GM18909 (cell line): ENCODE data around the gene LARGE1.

Experiments
- ATAC-seq: cut with Tn5 transposase; IDR thresholded peaks from one replicate; pipeline ENCODE4 v1.9.1; 2021; ENCODE audit warnings: mild to moderate bottlenecking; ENCODE audit not compliant: unreplicated experiment, poor library complexity

Gene LARGE1

DNA sequence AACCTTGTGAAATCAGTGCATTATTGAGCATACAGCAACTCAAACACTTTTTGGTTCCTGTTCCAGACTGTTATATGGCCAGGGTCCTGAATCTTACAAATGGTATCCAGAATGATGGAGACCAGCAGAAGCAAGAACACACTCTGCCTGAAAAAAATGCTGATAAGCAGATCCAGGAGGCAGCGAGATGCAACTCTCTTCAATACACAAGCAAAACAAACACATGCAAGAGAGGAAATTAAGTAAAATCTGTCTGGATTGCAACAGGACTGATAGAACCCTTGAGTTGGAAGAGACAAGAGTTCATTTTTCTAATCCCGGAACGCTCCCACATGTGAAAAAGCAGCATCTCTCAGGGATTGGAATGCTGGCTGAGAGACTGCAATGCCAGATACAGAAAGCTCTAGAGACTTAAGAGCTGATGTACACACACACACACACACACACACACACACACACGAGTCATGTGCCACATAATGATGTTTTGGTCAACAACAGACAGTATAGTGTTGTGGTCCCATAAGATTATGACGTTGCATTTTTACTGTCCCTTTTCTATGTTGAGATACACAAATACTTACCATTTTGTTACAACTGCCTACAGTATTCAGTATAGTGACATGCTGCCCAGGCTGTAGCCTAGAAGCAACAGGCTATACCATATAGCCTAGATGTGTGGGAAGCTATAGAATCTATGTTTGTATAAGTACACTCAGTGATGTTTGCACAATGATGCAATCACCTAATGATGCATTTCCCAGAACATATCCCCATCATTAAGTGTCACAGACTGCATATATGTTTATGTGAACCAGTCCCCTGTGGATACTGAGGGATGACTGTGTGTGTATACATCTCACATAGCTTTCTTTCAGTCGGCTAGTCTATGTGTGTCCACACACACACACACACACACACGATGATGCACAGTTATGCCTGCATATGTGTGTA lies 406.6 kb downstream of the LARGE1 start:
- ATAC-seq = no peak

DNA sequence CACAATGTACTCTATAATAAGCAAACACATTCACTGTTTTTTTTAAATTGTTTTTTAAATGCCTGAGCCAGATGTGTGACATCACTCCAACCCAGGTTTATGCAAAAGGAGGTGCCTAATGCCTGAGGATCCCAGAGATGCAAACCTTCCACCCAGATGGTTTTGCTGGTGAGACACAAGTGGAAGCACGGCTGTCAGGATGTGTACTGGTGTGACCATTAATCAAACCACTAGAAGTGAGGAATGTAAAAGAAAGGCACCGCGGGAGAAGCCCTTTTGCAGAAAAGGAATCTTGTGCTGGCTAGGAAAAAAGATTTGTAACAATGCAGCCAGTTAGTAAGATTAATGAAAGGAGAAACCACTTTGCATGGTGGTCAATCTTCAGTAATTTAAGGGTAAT lies 407.4 kb downstream of the LARGE1 start:
- ATAC-seq = no peak

DNA sequence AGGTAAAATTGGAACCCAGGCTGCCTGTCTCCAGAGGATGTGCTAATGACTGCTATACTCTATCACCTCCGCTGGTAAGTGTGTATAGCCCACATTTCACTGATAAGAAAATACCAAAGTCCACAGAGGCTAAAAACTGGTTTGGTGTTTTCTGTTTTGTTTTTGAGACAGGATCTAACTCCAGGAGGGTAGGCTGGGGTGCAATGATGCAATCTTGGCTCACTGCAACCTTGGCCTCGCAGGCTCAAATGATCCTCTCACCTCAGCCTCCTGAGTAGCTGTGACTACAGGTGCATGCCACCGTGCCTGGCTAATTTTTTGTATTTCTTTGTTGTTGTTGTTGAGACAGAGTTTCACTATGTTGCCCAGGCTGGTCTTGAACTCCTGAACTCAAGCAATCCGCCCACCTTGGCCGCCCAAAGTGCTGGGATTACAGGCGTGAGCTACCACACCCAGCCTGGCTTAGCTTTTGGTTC lies 409.8 kb downstream of the LARGE1 start:
- ATAC-seq = no peak

DNA sequence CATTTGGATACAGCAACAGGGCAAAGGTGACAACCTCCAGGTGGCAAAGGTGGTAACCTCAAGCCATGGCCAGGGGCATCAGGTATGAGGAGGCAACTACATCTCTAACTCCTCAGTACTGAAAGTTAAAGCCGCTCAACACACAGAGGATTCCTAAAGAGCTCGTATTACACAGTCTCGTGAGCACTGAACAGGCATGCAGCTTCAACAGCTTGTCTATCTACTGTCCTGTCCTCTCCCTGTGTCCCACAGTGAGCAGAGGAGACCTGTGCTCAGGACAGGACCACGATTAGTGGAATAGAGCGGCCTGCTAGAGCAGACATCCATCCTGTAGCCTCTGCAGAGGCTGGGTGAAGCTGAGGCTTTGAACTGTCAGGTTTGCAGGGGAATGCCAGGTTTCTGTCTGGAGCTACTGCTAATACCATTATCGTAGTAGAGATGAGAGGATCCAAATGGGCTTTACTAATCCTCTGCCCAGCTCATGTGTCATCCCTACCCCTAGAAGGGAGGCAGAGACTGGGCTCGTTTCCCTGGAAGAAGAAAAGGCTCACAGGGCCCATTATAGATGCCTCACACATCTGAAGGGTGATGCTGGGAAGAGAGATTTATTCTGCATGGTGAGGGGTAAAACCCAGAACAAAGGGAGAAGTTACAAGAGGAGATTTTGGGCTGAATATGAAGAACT lies 415.2 kb downstream of the LARGE1 start:
- no peak for ATAC-seq

DNA sequence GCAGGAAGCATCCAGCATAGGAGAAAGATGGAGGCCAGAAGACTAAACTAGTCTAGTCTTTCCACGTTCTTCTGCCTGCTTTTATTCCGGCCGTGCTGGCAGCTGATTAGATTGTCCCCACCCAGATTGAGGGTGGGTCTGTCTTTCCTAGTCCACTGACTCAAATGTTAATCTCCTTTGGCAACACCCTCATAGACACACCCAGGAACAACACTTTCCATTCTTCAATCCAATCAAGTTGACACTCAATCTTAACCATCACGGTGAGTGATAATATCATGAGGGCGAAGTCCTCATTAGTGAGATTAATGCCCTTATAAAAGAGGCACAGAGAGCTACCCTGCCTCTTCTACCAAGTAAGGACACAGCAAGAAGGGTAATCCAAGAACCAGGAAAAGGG lies 424.2 kb downstream of the LARGE1 start:
- no peak for ATAC-seq

DNA sequence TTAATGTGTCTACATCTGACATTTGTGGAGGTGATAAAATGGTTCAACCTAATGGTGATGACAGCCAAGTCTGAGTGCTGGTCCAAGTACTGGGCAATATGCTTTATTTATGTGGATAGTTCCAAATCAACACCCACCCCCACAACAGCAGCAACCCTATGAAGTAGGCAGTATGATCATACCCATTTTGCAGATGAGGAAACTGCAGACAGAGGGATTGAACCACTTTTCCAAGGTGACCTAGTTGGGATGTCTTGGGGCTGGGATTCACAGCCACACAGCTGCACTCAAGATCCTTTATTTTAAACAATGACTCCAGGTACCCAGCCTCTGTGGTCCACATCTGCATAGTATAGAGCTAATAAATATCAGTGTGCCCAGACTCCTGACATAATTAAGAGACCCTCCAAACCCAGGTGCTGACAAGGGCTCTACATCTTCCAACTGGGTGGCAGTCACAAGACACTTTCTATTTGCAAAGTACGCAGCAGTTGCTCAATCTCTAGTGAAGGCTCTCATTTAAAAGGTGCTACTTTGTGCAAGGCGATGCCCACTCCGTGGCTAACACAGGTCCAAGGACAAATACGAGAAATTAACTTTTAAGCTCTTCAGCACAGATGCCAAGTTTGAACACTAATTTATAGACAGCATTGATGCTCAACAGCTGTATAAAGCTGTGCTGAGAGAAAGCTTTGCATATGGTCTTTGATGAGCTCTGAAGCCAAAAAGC lies 426.6 kb downstream of the LARGE1 start:
- ATAC-seq = no peak

DNA sequence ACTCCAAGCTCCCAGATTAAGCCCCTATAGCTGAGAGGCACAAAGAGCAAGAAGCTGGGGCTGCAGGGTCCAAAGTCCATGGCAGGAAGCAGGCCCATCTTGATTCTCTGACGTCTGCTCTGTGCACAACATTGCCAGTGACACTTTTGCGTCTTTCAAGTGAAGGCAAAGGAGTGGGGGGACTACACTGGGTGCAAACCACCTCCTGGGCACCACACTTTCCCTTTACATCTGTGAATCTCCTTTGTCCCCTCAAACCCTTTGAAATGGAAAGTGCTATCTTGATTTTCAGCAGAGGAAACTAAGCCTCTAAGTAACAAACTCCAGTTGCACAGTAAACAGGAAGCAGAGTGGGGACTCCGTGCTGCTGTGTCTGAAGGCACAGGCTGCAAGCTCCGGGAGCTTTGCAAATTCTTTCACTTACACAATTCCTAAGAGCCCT lies 428.0 kb downstream of the LARGE1 start:
- no peak for ATAC-seq

DNA sequence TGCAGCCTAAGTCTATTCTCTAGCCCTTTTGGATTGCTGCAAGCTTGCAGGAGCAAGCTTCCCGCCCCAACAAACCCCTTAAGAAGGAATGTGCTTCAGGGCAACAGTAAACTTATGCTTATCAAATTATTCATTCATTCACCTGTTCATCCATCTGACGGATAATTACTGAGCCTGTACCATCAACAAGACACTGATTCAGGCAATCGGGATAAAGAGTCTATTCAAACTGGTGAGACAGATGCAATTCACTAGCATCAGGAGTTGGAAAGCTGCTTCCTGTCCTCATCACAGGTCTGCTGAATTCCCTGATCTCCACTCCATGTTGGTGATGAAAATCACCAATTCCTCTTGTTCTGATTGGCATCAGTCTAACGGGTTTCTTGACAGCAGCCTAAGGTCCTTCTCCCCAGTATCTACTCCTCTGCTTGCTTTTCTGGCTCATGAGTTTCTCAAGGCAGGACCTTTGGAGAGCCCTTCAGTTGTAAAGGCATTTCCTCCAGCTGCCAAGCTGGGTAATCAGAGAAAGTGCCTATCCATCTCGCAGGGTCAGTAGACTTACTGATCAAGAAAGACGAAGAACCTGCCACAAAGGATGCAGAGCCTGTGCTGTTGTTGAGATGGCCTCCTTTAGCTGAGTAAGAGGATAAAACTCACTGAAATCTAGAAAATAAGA lies 433.1 kb downstream of the LARGE1 start:
- ATAC-seq = no peak

DNA sequence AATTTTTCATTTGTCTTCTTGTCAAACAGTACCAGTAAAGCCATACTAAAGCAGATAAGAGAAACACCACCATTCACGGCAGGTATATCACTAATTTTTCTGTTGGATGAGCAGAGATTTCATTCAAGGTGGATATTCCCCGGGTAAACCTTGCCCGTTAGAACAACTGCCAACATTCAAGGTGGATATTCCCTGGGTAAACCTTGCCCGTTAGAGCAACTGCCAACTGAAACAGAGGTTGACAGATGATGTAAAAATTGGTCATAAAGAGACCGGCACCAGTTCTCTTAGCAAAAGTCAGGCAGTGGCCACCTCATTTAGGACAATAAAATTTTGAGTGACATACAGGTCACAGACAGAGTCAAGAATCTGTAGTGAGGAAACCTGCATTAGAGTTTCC lies 438.7 kb downstream of the LARGE1 start:
- ATAC-seq = no peak

DNA sequence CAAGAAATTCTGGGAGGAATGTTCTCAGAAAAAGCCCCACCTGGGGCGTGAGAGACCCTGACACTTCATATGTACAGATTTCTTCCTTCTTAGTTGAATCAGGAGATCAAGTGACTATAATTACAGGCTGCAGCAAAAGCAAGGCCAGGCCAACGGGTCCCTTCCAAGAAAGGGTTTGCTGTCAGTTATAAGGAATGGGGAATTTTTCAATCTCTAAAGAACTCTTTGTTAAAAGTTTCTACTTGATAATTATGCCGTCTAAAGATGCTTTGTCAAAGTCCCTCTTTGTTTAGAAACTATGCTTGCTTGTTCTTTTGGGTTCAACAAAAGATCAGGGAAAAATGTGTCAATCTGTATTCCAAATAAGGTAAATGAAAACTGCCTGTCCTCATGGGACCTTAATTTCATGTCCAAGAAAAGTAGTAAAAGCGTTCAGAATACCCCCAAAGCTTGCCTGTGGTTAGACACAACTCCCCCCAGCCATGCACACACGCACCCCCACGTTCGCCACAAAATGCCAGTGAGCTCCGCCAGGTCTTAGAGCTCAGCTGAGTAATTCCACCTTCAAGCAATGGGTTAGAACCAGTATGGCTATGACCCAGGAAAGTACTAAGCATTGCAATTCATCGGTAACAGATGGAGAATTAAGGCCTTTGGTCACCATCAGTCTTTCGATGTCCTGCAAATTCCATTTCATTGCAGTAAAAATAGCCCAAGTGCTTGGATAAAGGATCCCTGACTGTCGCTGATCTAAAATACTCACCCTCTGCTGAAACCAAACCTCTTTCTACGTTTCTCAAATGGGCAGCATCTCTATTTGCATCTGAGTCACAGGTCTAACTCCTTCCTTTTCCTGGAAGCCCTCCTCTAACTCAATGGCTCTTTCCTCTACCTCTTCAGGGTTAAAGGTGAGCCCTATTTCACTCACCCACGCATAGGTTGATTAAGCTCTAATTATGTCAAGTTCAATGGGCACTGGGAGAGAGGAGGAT lies 442.9 kb downstream of the LARGE1 start:
- no peak for ATAC-seq

DNA sequence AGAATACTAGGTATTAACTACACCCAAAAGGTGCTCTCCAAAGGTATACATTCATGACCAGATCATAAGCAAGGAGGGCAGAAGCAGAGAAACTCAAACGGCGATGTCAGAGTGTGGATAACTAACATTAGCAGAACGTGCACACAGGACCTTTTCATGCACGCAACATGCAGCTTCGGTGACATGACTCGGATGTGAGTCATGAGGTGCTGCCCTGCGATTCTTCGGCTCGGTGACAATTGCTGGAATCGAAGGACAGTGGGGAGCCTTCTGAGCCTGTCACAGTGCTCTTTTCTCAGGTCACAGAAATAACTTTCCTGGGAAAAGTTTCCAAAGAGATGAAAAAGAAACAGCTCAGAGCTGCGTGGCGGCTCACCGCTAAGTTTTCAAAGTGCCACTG lies 443.6 kb downstream of the LARGE1 start:
- ATAC-seq = no peak

DNA sequence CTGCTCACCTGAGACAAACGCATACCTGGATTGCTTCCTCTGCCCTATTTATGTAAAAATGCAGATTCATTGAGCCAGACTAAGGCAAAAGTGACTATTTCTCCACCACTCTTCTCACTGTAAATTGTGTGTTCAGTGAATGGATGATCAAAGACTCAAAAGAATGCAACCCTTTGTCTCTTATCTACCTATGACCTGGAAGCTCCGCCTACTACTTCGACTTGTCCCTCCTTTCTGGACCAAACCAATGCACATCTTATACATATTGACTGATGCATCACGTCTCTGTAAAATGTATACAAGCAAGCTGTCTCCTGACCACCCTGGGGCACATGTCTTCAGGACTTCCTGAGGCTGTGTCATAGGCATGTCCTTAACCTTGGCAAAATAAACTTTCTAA lies 444.1 kb downstream of the LARGE1 start:
- no peak for ATAC-seq

DNA sequence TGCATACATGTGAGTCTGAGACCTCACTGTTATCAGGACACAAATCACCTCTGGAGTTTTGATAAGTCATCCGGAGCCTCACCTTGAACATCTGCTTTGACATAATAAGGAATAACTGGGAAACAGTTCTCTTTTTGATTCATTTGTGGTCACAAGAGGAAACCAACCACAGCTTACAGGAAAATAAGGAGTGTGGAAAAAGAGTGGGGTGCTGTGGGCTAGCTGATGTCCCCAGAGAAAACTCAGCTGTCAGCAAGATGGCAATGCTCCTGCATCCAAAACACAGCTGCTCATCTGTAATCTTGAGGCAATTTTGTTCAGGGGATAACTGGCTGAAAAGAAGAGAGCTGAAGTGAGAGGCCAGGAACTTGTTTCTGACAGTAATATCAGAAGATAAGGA lies 445.7 kb downstream of the LARGE1 start:
- no peak for ATAC-seq

DNA sequence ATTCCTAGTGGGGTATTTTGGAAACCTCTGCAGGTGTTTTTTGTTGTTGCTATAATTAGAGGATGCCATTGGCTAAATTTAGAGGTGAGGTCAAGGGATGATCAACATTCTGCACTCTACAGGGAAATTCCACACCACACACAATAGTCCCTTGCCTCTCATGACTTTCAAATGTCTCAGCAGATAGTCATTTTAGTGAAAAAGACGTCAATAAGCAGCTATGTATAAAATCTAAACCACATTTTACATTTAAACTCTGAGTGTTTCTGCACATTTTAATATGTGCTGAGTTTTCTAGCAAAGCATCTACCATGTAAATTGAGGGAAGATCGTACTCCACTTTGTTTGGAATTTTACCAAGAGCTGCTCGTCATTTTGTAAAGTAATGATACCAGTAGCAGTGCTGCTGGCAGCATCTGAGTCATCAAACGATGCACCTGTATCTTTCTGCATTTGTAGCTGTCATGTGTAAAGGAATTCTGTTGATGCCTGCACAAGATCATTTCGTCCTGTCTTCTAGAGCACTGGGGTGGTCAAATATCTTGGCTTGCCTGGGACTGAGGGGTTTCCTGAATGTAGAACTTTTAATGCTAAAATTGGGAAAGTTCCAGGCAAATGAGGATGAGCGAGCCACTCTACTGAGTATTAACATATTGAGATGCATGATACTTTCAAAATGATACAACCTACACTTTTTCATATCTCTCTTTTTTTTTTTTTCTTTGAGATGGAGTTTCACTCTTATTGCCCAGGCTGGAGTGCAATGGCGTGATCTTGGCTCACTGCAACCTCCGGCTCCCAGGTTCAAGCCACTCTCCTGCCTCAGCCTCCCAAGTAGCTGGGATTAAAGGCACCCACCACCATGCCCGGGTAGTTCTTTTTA lies 447.6 kb downstream of the LARGE1 start:
- peak; percentile 71 for ATAC-seq

DNA sequence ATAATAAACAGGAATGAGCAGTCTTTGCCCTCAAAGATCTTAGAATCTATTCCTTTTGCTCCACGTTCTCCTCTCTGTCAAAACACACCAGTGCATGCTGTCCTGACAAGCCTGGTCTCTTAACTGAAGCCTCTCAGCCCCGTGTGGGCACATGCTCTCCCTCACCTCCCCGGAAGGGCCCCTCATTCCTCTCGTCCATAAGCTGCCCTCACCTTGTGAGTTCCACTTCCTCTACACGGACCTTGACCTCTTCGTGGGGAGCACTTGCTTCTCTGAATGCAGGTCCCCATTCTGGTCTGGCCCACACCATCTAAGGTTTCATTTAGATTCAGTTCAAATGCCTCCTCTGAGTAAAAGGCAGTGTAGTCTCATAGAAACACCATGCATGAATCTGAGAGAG lies 449.8 kb downstream of the LARGE1 start:
- ATAC-seq = no peak

DNA sequence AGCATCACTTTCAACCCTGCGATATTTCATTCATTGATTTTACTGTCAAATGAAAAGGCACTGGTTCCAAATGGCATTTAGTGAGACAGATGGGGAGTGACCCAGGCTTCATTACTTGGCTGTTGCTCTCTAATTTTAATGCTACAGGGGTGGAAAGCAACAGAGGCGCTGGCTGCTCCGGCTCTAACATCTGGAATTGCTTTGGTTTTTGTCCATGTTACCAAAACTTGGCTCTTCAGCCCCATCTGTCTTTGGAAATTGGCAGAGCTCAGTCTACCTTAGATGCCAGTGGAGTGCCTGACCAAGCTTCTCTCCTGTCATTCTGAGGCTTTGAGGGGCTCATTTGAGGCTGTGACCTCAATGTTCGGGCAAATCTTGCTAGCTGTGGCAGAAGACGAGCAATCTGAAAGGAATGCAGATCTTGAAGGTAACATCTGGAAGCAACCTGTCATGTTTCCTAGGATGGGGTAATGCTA lies 452.6 kb downstream of the LARGE1 start:
- ATAC-seq = no peak

DNA sequence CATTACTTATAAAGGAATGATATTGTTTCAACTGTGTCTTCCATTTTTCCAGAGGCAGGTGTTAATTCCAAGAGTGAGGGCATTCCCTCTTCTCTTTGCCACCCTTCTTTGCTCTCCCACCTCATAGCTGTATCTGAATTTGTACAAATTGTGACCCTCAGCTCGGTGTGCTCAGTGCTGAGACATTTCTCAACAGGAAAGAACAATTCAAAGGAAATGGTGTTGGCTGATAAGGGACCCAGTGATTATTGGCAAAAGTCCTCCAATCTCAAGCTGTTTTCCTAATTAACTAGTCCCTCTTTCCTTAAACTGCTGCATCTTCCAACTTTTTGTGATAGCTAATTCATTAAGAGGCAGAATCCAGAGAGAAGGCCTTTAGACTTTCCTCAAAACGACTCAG lies 453.2 kb downstream of the LARGE1 start:
- ATAC-seq = no peak

DNA sequence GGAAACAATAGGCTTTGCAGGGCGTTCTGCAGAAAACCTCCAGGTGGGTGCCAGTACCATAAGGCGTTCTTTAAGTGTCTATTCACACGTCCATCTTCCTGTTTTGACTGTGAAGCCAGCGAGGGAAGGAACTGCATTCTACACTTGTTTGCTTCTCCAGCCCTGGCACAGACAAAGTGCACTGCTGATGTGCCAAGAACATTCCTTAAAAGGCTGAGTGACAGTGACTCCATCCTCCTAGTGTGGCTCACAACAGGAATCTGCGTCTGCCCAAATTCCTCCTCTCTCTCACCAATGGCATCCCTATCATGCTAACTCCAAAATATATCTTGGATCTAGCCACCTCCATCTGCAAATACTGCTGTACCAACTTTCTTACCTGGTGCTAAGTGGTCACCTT lies 454.7 kb downstream of the LARGE1 start:
- ATAC-seq = no peak
